Stimulated activated CD4-positive, alpha-beta T cell treated with anti-CD3 and anti-CD28 coated beads, Interleukin-12 subunit alpha, Interleukin-12 subunit beta, amount 100 ng/mL, for 48 hours (primary cell): ENCODE data around the gene NDUFA12.

Source experiments
- DNase-seq, 3 donors: peaks; one replicate each; pipeline ENCODE4 v3.0.0-alpha.2; 2020; ENCODE audit warnings: low read depth in 2 of 3, low spot score in 1 of 3

The NDUFA12 gene

GRCh38 chr12:94982456-94982855 lies 21.0 kb downstream of the NDUFA12 start:
- DNase-seq: no peak

- no peak for DNase-seq
Observed at GRCh38 chr12:94980577-94980976, 22.9 kb downstream of the NDUFA12 start.

- no peak for DNase-seq
Observed at GRCh38 chr12:94979941-94980340, 23.6 kb downstream of the NDUFA12 start.

DNA sequence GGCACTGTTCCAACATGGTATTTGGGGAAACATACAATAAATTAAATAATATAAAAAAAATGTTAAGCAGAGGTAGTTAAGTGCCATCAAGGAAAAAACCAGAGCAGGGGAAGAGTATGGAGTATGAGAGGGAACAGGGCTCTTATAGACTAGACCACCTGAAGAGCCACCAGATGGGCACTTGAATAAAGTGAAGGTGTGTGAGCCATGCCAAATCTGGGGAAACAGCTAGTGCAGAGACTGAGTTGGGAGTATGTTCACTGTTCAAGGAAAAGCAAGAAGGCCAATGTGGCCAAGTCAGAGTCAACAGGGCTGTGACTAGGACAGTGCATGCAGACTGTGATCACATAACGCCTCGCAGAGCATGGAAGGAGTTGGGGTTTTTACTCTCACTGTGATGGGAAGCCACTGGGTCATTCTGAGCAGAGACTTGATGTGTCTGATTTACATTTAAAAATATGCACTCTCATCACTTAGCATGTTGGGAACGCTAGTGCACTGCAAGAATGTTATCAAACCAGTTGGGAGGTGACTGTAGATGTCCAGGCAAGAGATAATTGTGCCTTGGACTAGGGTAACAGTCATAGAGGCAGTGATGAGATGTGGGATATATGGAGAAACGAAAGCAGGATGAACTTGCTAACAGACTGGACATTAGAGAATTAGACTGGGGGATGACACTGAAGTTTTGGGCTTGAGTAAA lies 25.6 kb downstream of the NDUFA12 start:
- no peak for DNase-seq

DNA sequence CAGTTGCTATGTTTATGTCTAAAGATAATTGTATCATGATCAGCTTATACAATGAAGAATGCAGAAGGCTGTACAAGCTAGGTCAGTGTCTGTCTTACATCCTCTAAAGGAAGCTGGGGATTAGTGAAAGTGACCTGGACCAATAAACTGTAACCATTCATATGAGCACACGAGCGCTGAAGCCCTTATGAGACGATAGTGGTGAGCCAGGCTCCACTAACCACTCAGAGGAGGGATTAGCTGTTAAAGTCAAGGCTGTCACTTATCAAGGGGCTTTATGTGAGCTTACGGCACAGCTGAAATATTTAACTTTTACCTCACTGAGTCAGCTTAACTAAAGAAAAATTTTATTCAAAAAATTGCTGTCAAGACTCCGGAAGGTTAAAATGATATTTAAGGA lies 30.3 kb downstream of the NDUFA12 start:
- DNase-seq: no peak

DNA sequence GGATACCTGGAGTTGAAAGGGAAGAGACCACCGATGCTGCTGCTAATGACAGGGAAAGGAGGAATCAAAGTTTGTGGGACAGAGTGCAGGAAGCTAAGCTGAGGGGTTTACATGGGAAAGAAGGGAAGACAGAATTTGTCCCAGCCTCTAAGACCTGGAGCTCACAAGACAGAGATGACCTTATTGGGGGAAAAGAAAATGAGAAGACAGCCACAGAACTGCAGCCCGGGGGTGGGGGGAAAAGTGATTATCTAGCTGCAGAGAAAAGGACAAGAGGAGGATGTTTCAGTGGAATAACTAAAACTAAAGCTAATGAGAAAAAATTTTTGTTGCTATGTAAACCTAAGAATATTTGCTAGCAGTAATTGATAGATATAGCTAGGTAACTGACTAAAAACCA lies 30.7 kb downstream of the NDUFA12 start:
- no peak for DNase-seq

- no peak for DNase-seq
Observed at GRCh38 chr12:94971923-94972322, 31.6 kb downstream of the NDUFA12 start.

GRCh38 chr12:94970560-94970959 lies 32.9 kb downstream of the NDUFA12 start:
- no peak for DNase-seq

DNA sequence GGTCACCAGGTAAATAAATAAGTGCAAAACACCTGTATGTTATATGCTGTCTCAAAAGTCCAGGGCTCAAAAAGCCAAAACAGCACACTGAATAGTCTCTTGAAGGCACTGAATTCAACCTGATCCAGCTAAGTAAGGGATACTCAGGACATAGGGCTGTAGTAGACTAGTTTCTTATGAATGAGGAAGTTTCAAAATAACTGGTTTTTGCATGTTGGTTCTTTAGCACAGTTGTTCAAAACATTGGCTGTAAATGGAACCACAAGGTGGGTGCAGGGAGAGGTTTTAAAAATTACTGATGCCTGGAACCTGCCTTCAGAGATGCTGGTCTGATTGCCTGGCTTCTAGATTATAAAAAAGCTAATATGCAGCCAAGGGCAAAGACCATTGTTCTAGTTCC lies 34.1 kb downstream of the NDUFA12 start:
- no peak for DNase-seq

- DNase-seq: no peak
Observed at GRCh38 chr12:94965982-94966630, 37.4 kb downstream of the NDUFA12 start.

- no peak for DNase-seq
Observed at GRCh38 chr12:94963649-94964048, 39.8 kb downstream of the NDUFA12 start.

DNA sequence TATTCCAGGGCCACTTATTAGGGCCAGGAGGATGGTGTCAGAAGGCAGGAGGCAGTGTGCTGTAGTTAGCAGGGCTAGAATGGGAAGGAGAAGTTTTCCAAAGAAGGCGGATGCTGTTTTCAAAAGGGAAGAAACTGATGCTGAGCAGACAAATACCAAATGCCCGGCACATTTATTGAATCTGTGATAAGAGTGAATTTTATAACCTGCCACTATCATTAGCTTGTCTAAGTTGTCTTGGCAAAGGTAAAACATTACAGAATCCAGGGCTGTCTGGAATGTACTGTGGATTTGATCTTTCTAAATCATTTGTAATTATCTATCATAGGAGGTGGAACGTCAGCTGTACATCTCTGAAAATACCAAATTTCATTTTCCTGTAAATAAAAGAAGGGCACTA lies 40.8 kb downstream of the NDUFA12 start:
- DNase-seq: no peak

GRCh38 chr12:94961911-94962310 lies 41.6 kb downstream of the NDUFA12 start:
- DNase-seq: no peak

DNA sequence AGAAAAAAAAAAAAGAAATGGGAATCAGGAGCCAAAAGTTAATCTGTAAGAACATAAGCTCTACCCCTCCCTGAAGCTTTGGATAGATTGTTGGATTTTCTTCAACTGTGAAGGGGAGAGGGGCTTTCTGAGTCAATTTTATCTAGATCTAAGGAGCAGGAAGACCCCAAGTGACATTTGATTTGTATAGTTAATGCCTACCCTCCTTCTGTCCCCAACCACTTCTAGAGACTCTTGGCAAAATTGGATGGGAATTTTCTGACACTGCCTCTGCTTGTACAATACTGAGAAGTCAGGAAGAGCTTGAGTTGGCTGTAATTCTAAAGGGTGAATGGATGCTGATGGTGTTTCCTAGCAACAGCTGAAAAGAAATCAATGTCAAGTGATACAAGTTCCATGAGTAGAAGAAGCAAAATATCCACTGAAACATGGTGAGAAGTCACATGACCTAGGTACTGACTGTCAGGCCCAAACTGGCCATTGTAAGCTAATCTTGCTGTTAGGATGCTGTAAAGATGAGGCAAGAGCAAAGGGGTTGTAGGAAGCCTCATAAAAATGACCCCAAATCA lies 42.2 kb downstream of the NDUFA12 start:
- DNase-seq: no peak

GRCh38 chr12:94957006-94957405 lies 46.5 kb downstream of the NDUFA12 start:
- no peak for DNase-seq

GRCh38 chr12:94954948-94955592 lies 48.4 kb downstream of the NDUFA12 start:
- DNase-seq: no peak

DNA sequence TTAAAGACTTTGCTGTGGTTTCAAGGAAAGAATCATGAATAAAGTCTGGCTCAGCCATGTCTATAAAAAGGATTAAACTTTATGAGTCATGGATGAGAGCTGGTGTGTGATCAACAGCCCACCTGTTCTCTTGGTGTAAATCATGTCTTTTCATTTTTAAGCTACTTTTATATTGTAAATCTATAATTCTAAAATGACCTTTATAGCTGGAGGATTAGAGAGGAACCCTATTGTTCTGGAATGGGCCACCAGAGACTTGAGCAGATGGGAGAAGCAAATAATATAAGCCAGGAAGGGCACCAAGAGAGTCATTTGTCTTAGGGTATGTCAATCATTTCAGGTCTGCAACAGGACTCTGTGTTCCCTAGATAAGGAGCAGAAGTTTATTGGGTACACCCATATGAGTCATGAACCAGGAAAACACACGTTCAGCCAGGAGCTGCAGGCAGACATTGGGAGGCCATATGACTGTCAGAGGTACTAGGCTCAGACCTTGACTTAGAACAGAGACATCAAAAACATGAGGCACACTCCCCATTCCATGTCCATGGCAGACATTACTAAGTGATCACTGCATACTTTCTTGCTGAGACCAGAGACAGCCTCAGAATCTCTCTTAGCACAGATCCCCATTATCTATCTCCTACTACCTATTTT lies 49.3 kb downstream of the NDUFA12 start:
- DNase-seq: no peak

DNA sequence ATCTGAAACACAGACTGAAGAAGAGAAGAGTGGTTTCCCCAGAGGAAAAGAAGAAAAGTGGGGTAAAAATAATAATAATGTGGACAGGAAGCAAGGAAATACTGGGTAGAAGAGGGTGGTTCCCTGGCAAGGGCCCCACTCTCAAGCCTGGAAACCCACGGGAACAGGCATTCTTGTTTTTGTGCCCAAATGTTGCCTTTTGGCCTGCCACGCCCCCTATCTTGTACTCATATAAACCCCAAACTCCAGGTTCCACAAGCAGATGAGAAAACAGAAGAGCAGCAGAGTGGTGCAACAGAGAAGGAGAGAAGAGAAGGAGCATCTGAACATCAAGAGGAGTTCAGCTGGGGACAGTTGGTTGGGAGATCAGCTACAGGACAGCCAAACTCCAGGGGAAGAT lies 51.2 kb downstream of the NDUFA12 start:
- no peak for DNase-seq

GRCh38 chr12:94951071-94951934 lies 52.2 kb downstream of the NDUFA12 start:
- DNase-seq: no peak

- no peak for DNase-seq
Observed at GRCh38 chr12:94948232-94948810, 55.2 kb downstream of the NDUFA12 start.
